Measurements from ENCODE around the gene POTEM.
"Not testable (repeated sequence)": the region's sequence is repeated elsewhere in the genome, so short reads cannot be mapped to it uniquely, and the experiment has no call there.

The POTEM gene

GRCh38 chr14:19011029-19011428 lies 43.8 kb downstream of the POTEM start:
- H3K4me3 ChIP-seq (ENCODE audit: low read depth, low read length); DNase-seq; H3K36me3 ChIP-seq; H3K27me3 ChIP-seq (ENCODE audit: insufficient read depth, low read depth, severe bottlenecking); H3K9me3 ChIP-seq (ENCODE audit: severe bottlenecking); H3K27ac ChIP-seq: not testable (repeated sequence)

GRCh38 chr14:19011703-19012102 lies 44.5 kb downstream of the POTEM start:
- not testable (repeated sequence) for H3K36me3 ChIP-seq; H3K27me3 ChIP-seq (ENCODE audit: insufficient read depth, low read depth, severe bottlenecking); H3K9me3 ChIP-seq (ENCODE audit: severe bottlenecking); H3K27ac ChIP-seq; H3K4me3 ChIP-seq (ENCODE audit: low read depth, low read length); DNase-seq

GRCh38 chr14:19015185-19015584 lies 48.0 kb downstream of the POTEM start:
- H3K27me3 ChIP-seq (ENCODE audit: insufficient read depth, low read depth, severe bottlenecking); DNase-seq; H3K36me3 ChIP-seq; H3K4me3 ChIP-seq (ENCODE audit: low read depth, low read length); H3K27ac ChIP-seq; H3K9me3 ChIP-seq (ENCODE audit: severe bottlenecking): not testable (repeated sequence)

- not testable (repeated sequence) for H3K36me3 ChIP-seq; DNase-seq; H3K27ac ChIP-seq; H3K27me3 ChIP-seq (ENCODE audit: insufficient read depth, low read depth, severe bottlenecking); H3K9me3 ChIP-seq (ENCODE audit: severe bottlenecking); H3K4me3 ChIP-seq (ENCODE audit: low read depth, low read length)
These were observed 57.9 kb downstream of the POTEM start for GRCh38 chr14:19025080-19025589.

GRCh38 chr14:19026649-19027351 lies 59.6 kb downstream of the POTEM start:
- not testable (repeated sequence) for H3K27ac ChIP-seq; H3K36me3 ChIP-seq; H3K9me3 ChIP-seq (ENCODE audit: severe bottlenecking); DNase-seq; H3K27me3 ChIP-seq (ENCODE audit: insufficient read depth, low read depth, severe bottlenecking); H3K4me3 ChIP-seq (ENCODE audit: low read depth, low read length)

- not testable (repeated sequence) for H3K4me3 ChIP-seq (ENCODE audit: low read depth, low read length)
These were observed 60.7 kb downstream of the POTEM start for GRCh38 chr14:19027895-19028294.

GRCh38 chr14:19036811-19037382 lies 69.7 kb downstream of the POTEM start:
- not testable (repeated sequence) for H3K4me3 ChIP-seq (ENCODE audit: low read depth, low read length); H3K9me3 ChIP-seq (ENCODE audit: severe bottlenecking); H3K27ac ChIP-seq; H3K36me3 ChIP-seq; H3K27me3 ChIP-seq (ENCODE audit: insufficient read depth, low read depth, severe bottlenecking); DNase-seq

More at GRCh38 chr14:19027895-19028294, 60.7 kb downstream of the POTEM start:
- not testable (repeated sequence) for H3K36me3 ChIP-seq; H3K27ac ChIP-seq; H3K9me3 ChIP-seq (ENCODE audit: severe bottlenecking); H3K27me3 ChIP-seq (ENCODE audit: insufficient read depth, low read depth, severe bottlenecking); DNase-seq

- H3K27ac ChIP-seq; H3K27me3 ChIP-seq (ENCODE audit: insufficient read depth, low read depth, severe bottlenecking); DNase-seq; H3K4me3 ChIP-seq (ENCODE audit: low read depth, low read length); H3K9me3 ChIP-seq (ENCODE audit: severe bottlenecking); H3K36me3 ChIP-seq: not testable (repeated sequence)
These were observed 70.9 kb downstream of the POTEM start for GRCh38 chr14:19038060-19038664.

- H3K9me3 ChIP-seq (ENCODE audit: severe bottlenecking); H3K27me3 ChIP-seq (ENCODE audit: insufficient read depth, low read depth, severe bottlenecking); H3K4me3 ChIP-seq (ENCODE audit: low read depth, low read length); H3K36me3 ChIP-seq; DNase-seq; H3K27ac ChIP-seq: not testable (repeated sequence)
These were observed 71.6 kb downstream of the POTEM start for GRCh38 chr14:19038785-19039184.

- not testable (repeated sequence) for H3K9me3 ChIP-seq (ENCODE audit: severe bottlenecking); DNase-seq; H3K4me3 ChIP-seq (ENCODE audit: low read depth, low read length)
These were observed 76.2 kb downstream of the POTEM start for GRCh38 chr14:19043384-19043783.

More at GRCh38 chr14:19043384-19043783, 76.2 kb downstream of the POTEM start:
- not testable (repeated sequence) for H3K27ac ChIP-seq; H3K36me3 ChIP-seq; H3K27me3 ChIP-seq (ENCODE audit: insufficient read depth, low read depth, severe bottlenecking)

Measured in WERI-Rb-1 (cell line).